Measurements from ENCODE around the gene AP1G2. TPM values are rescaled to one million over a fixed set of nuclear protein-coding genes. Genes with fewer than 3 reads are reported as not detected.

Gene AP1G2
- polyA plus RNA-seq, 1 of the 3 experiments (the other 2 are of a cell fraction) = 88.3 TPM

DNA sequence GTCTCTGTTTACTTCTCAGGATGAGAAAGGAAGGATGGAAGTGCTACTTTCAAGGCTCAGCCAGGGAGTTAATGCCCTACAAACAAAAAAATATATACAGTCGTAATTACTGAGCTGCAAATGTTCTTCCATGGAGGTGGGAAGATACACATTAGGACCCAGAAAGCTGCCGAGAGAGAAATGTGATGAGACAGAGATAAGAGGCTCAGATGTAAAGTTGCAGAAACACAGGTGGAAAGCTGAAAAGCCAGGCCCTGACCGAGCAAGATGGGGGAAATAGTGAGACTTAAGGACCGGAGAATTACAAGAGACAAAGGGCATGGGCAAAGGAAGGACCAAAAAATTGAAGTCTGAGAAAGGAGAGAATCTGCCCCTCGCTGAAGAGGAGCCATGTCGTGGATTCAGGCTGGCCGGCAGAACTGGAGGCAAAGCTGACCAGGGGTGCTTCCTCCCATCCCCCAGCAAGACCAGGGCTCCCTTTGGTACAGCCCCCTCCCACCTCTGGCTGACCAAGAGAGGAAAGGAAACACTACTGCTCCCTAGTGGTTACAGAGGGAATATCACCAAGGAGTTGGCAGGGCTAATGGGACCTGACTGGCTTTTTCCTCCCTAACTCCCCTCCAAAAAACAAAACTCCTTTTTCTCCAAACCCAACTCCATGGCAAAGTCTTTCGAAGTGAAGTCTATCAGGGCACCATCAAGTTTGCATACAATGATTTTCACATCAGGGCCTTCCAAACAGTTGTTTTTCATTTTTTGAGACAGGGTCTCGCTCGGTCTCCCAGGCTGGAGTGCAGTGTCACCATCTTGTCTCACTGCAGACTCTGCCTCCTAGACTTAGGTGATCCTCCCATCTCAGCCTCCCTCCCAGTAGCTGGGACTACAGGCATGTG, 28.1 kb downstream of the AP1G2 start:
- CTCF ChIA-PET = interaction anchor here (0.6 to 11.3 kb wide), 26 partner anchors 8 to 419 kb away, joined by 3 to 276 read pairs (median 4); partner anchors contain the start of genes AP1G2 and THTPA
- peak; percentile 92 for DNase-seq
- WGBS (ENCODE audit: low lambda C conversion rate) = 45% methylated on average over 10 of the region's 10 CpGs
- peak overlapping the region in 1 of 2 experiments; percentile 30; a peak in 1 of 4 replicates for H3K27ac ChIP-seq (ENCODE audit: low read depth in 2 of 2, low read length in 1 of 2)
- no peak overlapping the region for H2AFZ ChIP-seq (ENCODE audit: low read depth)
- H4K20me1 ChIP-seq (ENCODE audit: insufficient read depth) = no peaks in the 10 kb centered on the region
- H3K79me2 ChIP-seq (ENCODE audit: insufficient read depth) = no peaks in the 10 kb centered on the region
- POLR2A ChIA-PET = interaction anchor here (1.0 to 2.1 kb wide), 4 partner anchors 10 to 17 kb away, joined by 5 read pairs; no protein-coding TSS in a partner anchor
- H3K4me2 ChIP-seq = no peak overlapping the region
- H3K27me3 ChIP-seq (ENCODE audit: insufficient read depth) = no peaks in the 10 kb centered on the region
- no peaks in the 10 kb centered on the region for H3F3A ChIP-seq (replicated peaks; ENCODE audit: insufficient read depth)
- H3K9me2 ChIP-seq = no peaks in the 10 kb centered on the region
- H3K9ac ChIP-seq = no peak overlapping the region
- H3K36me3 ChIP-seq (replicated peaks in 1 of 2; ENCODE audit: control insufficient read depth in 1 of 2, insufficient read depth in 2 of 2, low read length in 1 of 2) = peaks cover 0 to 6% of the 10 kb centered on the region in 2 experiments
- no peak overlapping the region for H3K4me3 ChIP-seq (ENCODE audit: low read depth in 2 of 2, low read length in 1 of 2)
- no peaks in the 10 kb centered on the region for H3K9me3 ChIP-seq
- no peak for TF ChIP-seq RFX5 (IDR thresholded peaks at IDR 0.05; ENCODE audit: low read length)
- TF ChIP-seq, protein P1, sequence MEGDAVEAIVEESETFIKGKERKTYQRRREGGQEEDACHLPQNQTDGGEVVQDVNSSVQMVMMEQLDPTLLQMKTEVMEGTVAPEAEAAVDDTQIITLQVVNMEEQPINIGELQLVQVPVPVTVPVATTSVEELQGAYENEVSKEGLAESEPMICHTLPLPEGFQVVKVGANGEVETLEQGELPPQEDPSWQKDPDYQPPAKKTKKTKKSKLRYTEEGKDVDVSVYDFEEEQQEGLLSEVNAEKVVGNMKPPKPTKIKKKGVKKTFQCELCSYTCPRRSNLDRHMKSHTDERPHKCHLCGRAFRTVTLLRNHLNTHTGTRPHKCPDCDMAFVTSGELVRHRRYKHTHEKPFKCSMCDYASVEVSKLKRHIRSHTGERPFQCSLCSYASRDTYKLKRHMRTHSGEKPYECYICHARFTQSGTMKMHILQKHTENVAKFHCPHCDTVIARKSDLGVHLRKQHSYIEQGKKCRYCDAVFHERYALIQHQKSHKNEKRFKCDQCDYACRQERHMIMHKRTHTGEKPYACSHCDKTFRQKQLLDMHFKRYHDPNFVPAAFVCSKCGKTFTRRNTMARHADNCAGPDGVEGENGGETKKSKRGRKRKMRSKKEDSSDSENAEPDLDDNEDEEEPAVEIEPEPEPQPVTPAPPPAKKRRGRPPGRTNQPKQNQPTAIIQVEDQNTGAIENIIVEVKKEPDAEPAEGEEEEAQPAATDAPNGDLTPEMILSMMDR (IDR thresholded peaks at IDR 0.05) = peak; percentile 75
- no peak for TF ChIP-seq FOXJ3 (CRISPR knock-in tag; IDR thresholded peaks at IDR 0.05)
- no peak for TF ChIP-seq TAF1 (IDR thresholded peaks at IDR 0.05; ENCODE audit: borderline replicate concordance, low read depth, low read length)
- TF ChIP-seq, protein P2, sequence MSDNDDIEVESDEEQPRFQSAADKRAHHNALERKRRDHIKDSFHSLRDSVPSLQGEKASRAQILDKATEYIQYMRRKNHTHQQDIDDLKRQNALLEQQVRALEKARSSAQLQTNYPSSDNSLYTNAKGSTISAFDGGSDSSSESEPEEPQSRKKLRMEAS (IDR thresholded peaks at IDR 0.05; ENCODE audit: low read depth) = no peak
- TF ChIP-seq SMC3 (IDR thresholded peaks at IDR 0.05; ENCODE audit: low read depth, low read length) = peak; percentile 73
- no peak for TF ChIP-seq FOSL2 (IDR thresholded peaks at IDR 0.05; ENCODE audit: borderline replicate concordance, low read depth)
- peak; percentile 79 for TF ChIP-seq RAD21 (IDR thresholded peaks at IDR 0.05; ENCODE audit: low read length)
- TF ChIP-seq, protein P3, sequence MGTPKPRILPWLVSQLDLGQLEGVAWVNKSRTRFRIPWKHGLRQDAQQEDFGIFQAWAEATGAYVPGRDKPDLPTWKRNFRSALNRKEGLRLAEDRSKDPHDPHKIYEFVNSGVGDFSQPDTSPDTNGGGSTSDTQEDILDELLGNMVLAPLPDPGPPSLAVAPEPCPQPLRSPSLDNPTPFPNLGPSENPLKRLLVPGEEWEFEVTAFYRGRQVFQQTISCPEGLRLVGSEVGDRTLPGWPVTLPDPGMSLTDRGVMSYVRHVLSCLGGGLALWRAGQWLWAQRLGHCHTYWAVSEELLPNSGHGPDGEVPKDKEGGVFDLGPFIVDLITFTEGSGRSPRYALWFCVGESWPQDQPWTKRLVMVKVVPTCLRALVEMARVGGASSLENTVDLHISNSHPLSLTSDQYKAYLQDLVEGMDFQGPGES (IDR thresholded peaks at IDR 0.05; ENCODE audit: low read depth, low read length) = no peak
- TF ChIP-seq CHD2 (IDR thresholded peaks at IDR 0.05; ENCODE audit: low read length, partially characterized antibody) = peak; percentile 59
- peaks cover 4 to 8% of the 10 kb centered on the region in 2 experiments; a peak in 1 of 4 replicates for H3K4me1 ChIP-seq (ENCODE audit: control insufficient read depth in 1 of 2, insufficient read depth in 2 of 2, low read depth in 1 of 2, low read length in 1 of 2)

GRCh38 chr14:23538785-23539184, 28.8 kb downstream of the AP1G2 start:
- DNase-seq = no peak
- H3K9ac ChIP-seq = no peak overlapping the region
- no peaks in the 10 kb centered on the region for H4K20me1 ChIP-seq (ENCODE audit: insufficient read depth)
- peaks cover 0 to 7% of the 10 kb centered on the region in 2 experiments for H3K36me3 ChIP-seq (replicated peaks in 1 of 2; ENCODE audit: control insufficient read depth in 1 of 2, insufficient read depth in 2 of 2, low read length in 1 of 2)
- no peaks in the 10 kb centered on the region for H3K79me2 ChIP-seq (ENCODE audit: insufficient read depth)
- no peak overlapping the region for H2AFZ ChIP-seq (ENCODE audit: low read depth)
- ChIA-PET POLR2A (interaction anchor here (1.0 to 2.1 kb wide), 5 partner anchors 10 to 60 kb away, joined by 3 to 5 read pairs (median 5); no protein-coding TSS in a partner anchor), CTCF (interaction anchor here (0.6 to 11.3 kb wide), 22 partner anchors 8 to 418 kb away, joined by 3 to 276 read pairs (median 4); partner anchors contain the start of genes AP1G2 and THTPA)
- no peak overlapping the region; a peak in 1 of 4 replicates for H3K27ac ChIP-seq (ENCODE audit: low read depth in 2 of 2, low read length in 1 of 2)
- no peaks in the 10 kb centered on the region for H3K27me3 ChIP-seq (ENCODE audit: insufficient read depth)
- no peak overlapping the region for H3K4me2 ChIP-seq
- H3K9me3 ChIP-seq = no peaks in the 10 kb centered on the region
- 66% methylated on average over 7 of the region's 7 CpGs for WGBS (ENCODE audit: low lambda C conversion rate)
- H3K4me3 ChIP-seq (ENCODE audit: low read depth in 2 of 2, low read length in 1 of 2) = no peak overlapping the region
- H3K4me1 ChIP-seq (ENCODE audit: control insufficient read depth in 1 of 2, insufficient read depth in 2 of 2, low read depth in 1 of 2, low read length in 1 of 2) = peaks cover 4 to 6% of the 10 kb centered on the region in 2 experiments; a peak in 1 of 4 replicates
- H3F3A ChIP-seq (replicated peaks; ENCODE audit: insufficient read depth) = no peaks in the 10 kb centered on the region
- no peaks in the 10 kb centered on the region for H3K9me2 ChIP-seq
- TF ChIP-seq TAF1 (IDR thresholded peaks at IDR 0.05; ENCODE audit: borderline replicate concordance, low read depth, low read length) = no peak
- TF ChIP-seq MEF2A (IDR thresholded peaks at IDR 0.05; ENCODE audit: borderline replicate concordance, low read depth) = no peak
- TF ChIP-seq JUND (IDR thresholded peaks at IDR 0.05) = no peak
- TF ChIP-seq SIN3A (IDR thresholded peaks at IDR 0.05; ENCODE audit: borderline replicate concordance, low read depth, low read length) = no peak
- TF ChIP-seq POLR2AphosphoS5 (IDR thresholded peaks at IDR 0.05; ENCODE audit: low read depth, low read length) = no peak
- no peak for TF ChIP-seq USF1 (IDR thresholded peaks at IDR 0.05; ENCODE audit: borderline replicate concordance, low read depth)
- TF ChIP-seq FOXJ3 (CRISPR knock-in tag; IDR thresholded peaks at IDR 0.05) = no peak
- TF ChIP-seq, protein P1 (IDR thresholded peaks at IDR 0.05) = no peak
- TF ChIP-seq MXI1 (IDR thresholded peaks at IDR 0.05; ENCODE audit: low read depth, low read length) = no peak
